HG02642 (cell line): ENCODE results near the gene FBRSL1.

ENCODE experiments used
- ATAC-seq: cut with Tn5 transposase; IDR thresholded peaks from one replicate; pipeline ENCODE4 v1.9.1; 2021; ENCODE audit warnings: mild to moderate bottlenecking; ENCODE audit not compliant: unreplicated experiment, poor library complexity

FBRSL1 gene

GRCh38 chr12:132494294-132495164 is 4.6 kb downstream of the FBRSL1 start:
- no peak for ATAC-seq

- ATAC-seq, result no peak
Observed at GRCh38 chr12:132495165-132495544, 5.2 kb downstream of the FBRSL1 start.

DNA sequence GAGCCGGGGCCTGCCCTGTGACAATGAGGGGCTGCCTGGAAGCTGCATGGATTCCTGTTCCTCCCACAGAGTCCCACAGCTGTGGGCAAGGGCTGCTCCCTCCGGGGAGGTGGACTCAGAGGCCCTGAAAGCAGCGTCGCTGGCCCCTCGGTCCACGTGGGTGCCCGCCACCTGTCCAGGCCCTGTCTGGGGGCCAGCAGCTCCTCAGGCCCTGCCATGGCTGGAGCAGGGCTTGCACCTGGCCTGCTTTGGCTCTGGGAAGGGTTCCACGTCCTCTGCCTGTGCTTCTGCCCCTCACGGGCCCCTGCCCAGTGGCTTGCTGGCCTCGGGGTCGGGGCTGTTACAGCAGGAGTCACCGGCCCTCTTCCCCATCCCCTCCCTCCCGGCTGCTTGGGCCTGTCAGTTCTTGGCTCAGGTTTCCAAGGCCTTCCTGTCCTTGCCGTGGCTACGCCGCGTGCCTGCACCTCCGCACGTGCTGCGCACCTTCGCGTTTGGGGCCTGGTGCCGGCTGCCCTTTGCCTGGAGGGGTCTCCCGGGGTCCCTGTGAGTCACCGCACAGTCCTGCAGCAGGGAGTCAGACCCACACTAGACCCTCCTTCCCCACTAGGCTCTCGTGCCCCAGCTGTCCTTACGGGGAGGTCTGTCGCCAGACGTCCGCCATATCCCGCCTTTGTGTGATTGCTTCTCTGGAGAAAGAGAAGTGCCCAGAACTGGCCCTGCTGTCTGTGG is 5.8 kb downstream of the FBRSL1 start:
- ATAC-seq, result no peak

GRCh38 chr12:132496358-132496669 is 6.4 kb downstream of the FBRSL1 start:
- ATAC-seq, result no peak

GRCh38 chr12:132496710-132497109 is 6.8 kb downstream of the FBRSL1 start:
- ATAC-seq, result no peak

DNA sequence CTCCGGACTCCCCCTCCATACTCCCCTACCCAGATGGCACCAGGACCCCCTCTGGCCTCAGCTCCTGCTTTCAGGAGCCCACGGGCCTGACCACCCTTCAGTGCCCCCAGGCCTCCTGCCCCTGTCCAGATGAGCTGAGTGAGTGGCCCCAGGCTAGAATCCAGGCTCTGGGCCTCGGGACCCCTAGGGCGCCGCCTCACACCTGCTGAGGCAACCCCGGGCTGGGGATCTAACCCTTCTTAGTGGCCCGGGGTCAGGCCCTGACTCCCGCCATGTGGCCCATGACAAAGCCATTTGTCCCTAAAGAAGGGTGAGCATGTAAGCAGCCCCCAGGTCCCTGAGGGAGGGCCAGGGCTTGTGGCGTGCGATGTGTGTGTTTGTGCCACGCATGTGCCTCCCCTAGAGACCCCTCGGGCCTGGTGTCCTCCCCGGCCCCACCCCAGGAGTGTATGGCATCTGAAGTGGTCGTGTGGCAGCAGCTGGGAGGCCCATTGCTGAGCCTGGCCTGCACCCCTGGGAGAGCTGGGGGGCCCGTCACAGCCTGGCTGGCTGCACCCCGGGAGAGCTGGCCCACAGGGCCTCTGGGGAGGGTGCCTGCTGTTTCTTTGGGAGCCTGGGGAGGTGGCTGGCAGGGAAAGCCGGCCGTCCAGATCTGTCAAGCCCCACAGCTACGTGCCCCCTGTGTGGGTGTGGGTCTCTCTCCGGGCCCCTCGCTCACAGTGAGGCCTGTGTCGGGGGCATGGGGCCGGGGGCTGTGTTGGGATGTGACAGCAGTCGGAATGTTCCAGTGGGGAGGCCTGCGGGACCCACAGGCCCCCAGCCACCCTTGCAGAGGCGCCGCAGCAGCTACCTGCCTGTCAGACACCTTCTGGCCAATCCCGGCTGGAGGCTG is 7.8 kb downstream of the FBRSL1 start:
- ATAC-seq, result no peak

DNA sequence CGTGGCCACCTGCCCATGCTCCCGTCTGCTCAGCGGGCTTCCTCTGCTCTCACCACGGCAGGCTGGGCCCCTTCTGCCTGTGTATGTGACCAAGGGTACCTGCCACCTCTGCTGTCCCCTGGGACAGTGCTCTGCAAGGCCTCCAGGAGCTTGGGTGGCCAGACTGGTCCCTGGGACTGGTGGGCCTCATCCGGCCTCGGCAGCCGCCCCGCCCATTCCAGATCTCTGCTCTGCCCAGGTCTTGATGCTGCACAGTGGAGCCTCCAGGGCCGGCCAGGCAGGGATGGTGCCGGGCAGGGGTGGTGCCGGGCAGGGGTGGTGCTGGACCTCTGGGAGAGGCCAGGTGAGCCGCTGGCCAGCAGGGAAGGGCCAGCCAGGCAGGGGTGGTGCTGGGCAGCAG is 9.0 kb downstream of the FBRSL1 start:
- ATAC-seq, result no peak

DNA sequence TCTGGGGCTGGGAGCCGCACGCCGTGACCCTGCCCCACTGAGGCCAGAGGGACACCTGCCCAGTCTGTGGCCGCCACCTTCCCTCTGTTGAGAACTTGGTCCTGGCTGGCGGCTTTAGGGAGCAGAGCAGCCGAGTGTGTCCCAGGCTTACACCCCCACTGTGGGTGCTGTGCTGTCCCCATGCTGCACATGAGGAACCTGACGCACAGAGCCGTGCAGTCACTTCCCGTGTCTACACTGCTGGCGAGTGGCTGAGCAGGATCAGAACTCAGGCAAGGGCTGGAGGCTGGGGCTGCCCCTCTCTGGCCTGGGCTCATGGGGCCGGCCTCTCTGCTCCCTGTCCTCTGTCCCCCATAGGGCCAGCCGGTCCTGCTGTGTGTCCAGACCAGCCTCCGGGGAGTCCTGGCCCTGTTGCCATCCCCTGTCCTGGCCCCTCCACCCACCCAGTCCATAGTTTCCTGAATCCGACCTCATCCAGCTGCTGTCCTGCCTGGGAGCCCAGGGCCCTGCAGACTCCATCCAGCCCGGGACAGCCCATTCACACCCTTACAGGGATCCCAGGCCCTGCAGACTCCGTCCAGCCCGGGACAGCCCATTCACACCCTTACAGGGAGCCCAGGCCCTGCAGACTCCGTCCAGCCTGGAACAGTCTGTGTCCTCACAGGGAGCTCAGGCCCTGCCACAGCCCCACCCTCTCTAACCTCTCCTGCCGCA is 10.3 kb downstream of the FBRSL1 start:
- no peak for ATAC-seq

DNA sequence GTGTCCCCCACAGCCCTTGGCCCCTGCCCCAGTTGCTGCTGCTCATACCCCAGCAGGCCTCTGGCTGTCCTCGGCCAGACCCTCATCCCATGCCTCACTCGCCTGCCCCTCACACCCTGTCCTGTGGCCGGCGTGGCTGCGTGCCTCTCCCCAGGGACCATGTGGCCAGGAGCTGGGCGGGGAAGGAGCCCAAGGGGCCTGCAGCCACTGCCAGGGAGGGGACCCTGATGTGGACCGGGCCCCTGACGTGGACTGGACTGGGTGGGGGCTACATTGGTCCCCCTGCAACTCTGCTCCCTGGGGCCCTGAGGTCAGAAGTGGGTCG is 10.9 kb downstream of the FBRSL1 start:
- no peak for ATAC-seq

- ATAC-seq, result no peak
Observed at GRCh38 chr12:132501204-132501940, 11.4 kb downstream of the FBRSL1 start.

- no peak for ATAC-seq
Observed at GRCh38 chr12:132502149-132502881, 12.4 kb downstream of the FBRSL1 start.

GRCh38 chr12:132502882-132503193 is 12.9 kb downstream of the FBRSL1 start:
- no peak for ATAC-seq

- ATAC-seq, result no peak
Observed at GRCh38 chr12:132503618-132504204, 13.8 kb downstream of the FBRSL1 start.

DNA sequence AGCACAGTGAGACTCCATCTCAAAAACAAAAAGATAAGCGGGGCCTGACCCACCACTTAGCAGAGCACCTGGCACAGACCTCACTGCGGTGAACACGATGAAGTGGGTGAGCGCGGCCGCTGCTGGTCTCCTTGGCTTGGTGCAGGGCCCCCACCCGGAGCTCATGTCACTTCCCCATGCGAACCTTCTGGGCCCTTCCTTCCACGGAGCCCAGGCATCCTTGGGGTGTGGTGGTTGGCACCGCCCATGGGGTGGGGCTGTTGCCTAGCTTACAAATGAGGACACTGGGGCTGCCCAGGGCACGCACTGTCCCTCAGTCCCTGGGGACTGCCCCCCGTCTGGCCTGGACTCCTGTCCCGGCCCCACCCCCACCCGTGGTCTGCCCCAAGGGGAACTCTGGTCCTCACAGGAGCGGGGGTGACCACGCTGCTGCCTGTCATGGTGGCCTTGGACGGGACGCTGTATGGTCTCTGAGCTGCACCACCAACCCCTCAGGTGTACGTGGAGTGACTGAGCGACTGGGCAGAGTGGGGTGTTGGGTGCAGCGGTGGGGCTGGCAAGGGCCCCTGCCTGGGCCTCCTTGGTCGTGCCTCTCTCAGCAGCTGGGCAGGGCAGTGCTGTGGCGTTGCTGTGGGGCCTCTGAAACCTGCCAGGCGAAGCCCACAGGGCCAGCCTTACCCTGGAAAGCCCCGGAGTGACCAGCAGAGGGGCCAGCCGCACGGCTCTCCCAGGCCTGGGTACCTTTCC is 15.3 kb downstream of the FBRSL1 start:
- no peak for ATAC-seq

DNA sequence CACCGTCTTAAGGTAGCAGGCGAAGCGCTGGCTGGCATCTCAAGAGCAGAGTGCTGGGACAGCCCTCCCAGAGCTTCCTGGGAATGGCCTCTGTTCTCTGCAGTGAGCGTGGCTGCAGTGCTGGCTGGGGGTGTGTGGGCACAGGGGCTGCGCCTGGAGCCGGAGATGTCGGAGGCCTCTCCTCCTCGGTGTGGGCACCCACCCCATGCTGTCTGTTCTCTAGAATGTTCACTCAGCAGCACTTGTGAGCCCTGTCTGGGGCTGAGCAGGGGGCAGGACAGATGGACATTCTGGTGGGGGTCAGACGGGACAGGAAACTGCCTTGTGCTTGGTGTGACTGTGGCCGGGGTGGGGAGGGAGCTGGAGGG is 15.9 kb downstream of the FBRSL1 start:
- ATAC-seq, result no peak

DNA sequence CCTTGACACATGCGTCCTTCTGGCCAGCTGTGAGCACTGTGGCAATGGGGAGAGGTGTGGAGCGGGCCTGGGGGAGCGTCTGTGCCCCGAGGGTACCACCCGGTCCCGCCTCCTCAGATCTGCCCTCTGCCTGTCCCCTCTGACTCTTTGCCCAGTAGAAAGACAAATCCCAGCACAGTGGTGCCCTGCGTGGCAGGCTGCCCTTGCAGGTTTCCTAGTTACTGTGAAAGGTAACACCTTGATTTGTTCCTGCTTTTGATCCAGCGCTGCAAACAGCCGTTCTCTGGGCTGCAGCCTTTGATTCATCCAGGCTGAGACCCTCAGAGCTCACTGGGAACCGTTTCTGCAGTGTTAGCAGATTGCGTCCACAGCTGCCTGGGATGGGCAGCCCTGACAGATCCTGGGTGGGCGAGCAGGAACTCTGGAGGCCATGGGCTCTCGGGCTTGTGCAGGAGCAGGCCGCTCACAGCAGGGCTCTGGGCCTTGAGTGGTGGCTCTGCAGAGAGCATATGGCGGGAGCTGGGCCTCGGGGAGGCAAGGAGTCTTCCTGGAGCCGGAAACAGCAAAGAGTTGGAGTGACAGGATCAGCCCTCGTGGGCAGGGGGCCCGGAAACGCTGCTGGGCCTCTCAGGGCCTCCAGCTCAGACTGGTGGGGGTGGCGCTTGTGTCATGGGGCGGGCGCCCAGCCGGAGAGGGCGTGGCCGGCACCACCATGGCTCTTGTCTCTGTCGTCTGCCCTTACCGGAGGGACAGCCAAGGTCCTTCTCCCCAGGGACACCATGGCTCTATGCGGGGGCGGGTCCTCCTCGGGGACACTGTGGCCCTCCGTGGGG is 16.6 kb downstream of the FBRSL1 start:
- ATAC-seq, result no peak

- ATAC-seq, result no peak
Observed at GRCh38 chr12:132507161-132507538, 17.2 kb downstream of the FBRSL1 start.
